GM12891 (cell line): ENCODE data around the gene OTOA.

Experiments
- POLR2A ChIP-seq: IDR thresholded peaks from 2 replicates; pipeline ENCODE4 v1.6.1; 2011; ENCODE audit warnings: low read depth, low read length, control low read depth
- POLR2AphosphoS5 ChIP-seq: IDR thresholded peaks from 2 replicates; pipeline ENCODE4 v1.6.1; 2011; ENCODE audit warnings: low read depth, low read length, control low read depth

- TF ChIP-seq POLR2A (no peak), POLR2AphosphoS5 (no peak)
Measured at GRCh38 chr16:21614896-21615295, 48.9 kb upstream of the OTOA start.
